Panc1 (cell line): ENCODE measurements around the gene PRSS16. TPM values are rescaled to one million over a fixed set of nuclear protein-coding genes. Genes with fewer than 3 reads are reported as not detected.
"Not testable (repeated sequence)": the region's sequence is repeated elsewhere in the genome, so short reads cannot be mapped to it uniquely, and the experiment has no call there.

Experiments
- ATAC-seq: fragments of 200-7000 bp; cut with Tn5 transposase; 2 replicates; pipeline ENCODE4 v1.9.1; 2020; ENCODE audit warnings: mild to moderate bottlenecking, moderate library complexity
- BruUV-seq: library from RNA; stranded (reverse); fragments of 400-500 nt; replicated peaks from 2 replicates; lab custom pipeline; 2021; lab: Mats Ljungman, UMichigan
- CTCF ChIA-PET: fragments of 300-600 bp; sonication (Branson Sonifier 250); formaldehyde crosslinking; loops from one replicate; lab custom pipeline; 2022; ENCODE audit warnings: antibody characterized with exemption; lab: Charles Lee
- POLR2A ChIA-PET: fragments of 300-600 bp; sonication (Branson Sonifier 250); formaldehyde crosslinking; loops from one replicate; lab custom pipeline; 2022; ENCODE audit warnings: antibody characterized with exemption; lab: Charles Lee
- DNase-seq: peaks from one replicate; pipeline ENCODE4 v3.0.0-alpha.2; 2010; ENCODE audit warnings: low read depth, low spot score
- H3K27ac ChIP-seq: 2 replicates; pipeline ENCODE4 v1.5.1; 2011; ENCODE audit warnings: mild to moderate bottlenecking, low read length, inconsistent platforms
- H3K27me3 ChIP-seq: fragments of 200-500 bp; sonication (Bioruptor generic); 2 replicates; pipeline ENCODE4 v1.6.0; 2014; ENCODE audit warnings: low read length, inconsistent platforms; ENCODE audit not compliant: control insufficient read depth, insufficient read depth
- H3K36me3 ChIP-seq: fragments of 200-500 bp; sonication (Bioruptor generic); 2 replicates; pipeline ENCODE4 v1.5.1; 2014; ENCODE audit warnings: inconsistent platforms, mild to moderate bottlenecking, low read length, moderate library complexity; ENCODE audit not compliant: control insufficient read depth, insufficient read depth
- H3K4me1 ChIP-seq: 2 replicates; pipeline ENCODE4 v1.5.1; 2011; ENCODE audit warnings: inconsistent platforms, mild to moderate bottlenecking, low read length, moderate library complexity; ENCODE audit not compliant: control insufficient read depth, insufficient read depth
- H3K4me3 ChIP-seq, 2 experiments: 2 replicates each; pipeline ENCODE4 v1.5.1; 2011 to 2012; ENCODE audit warnings: low read depth in 2 of 2, low read length in 2 of 2, mild to moderate bottlenecking in 2 of 2, inconsistent platforms in 1 of 2, moderate library complexity in 1 of 2
- H3K9me3 ChIP-seq: fragments of 200-500 bp; sonication (Bioruptor generic); 2 replicates; pipeline ENCODE4 v1.5.1; 2014; ENCODE audit warnings: low read depth, mild to moderate bottlenecking, inconsistent platforms, low read length, moderate library complexity; ENCODE audit not compliant: control insufficient read depth, insufficient read depth
- in situ Hi-C: cut with HindIII; loops from 2 replicates; pipeline ENCODE4 v1.10.0; 2016; ENCODE audit warnings: low sequenced_read_pairs, low pct_unique_long_range_greater_than_20kb
- intact Hi-C: fragments of 100-400 bp; cut with micrococcal nuclease; formaldehyde crosslinking; loops from one replicate; pipeline ENCODE4 v1.10.0; 2022; ENCODE audit not compliant: unreplicated experiment
- total RNA-seq: library from RNA; stranded (reverse); gene quantifications from one replicate; pipeline ENCODE4 v1.2.1, GENCODE V29; 2021; ENCODE audit not compliant: unreplicated experiment
- TF ChIP-seq, protein P1 (sequence below), 2 experiments: IDR thresholded peaks; 2 replicates each; pipeline ENCODE4 v1.6.1; 2011 to 2012; ENCODE audit warnings: low read depth in 2 of 2, control low read depth in 1 of 2, low read length in 1 of 2, mild to moderate bottlenecking in 1 of 2, moderate library complexity in 1 of 2; ENCODE audit not compliant: insufficient read depth in 1 of 2
- TF ChIP-seq, protein P2 (sequence below): fragments of 450-650 bp; IDR thresholded peaks from 2 replicates; pipeline ENCODE4 v1.5.1; 2017; ENCODE audit warnings: mild to moderate bottlenecking

The PRSS16 gene
- total RNA-seq, 1 experiment from 2014 or later: 4.7 TPM

DNA sequence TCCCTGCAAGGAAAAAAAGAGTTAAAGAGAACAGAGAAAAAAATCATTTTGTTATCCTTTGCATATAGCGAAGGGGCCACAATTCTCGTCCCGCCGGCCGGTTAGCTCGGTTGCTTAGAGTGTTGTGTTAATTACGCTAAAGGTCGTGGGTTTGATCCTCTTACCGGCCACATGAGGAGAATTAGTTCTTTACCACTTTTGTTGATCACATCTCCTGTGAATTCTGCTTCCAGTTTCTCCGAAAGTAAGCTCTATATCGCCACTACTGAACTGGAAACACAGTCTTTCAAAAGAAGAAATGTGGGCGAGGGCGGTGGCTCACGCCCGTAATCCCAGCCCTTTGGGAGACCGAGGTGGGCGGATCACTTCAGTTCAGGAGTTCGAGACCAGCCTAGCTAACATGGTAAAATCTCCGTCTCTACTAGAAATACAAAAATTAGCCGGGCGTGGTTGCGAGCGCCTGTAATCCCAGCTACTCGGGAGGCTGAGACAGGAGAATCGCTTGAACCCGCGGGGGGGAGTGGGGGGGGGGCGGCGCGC lies 13.4 kb downstream of the PRSS16 start:
- Histone ChIP-seq H3K36me3 (no peaks in the 10 kb centered on the region), H3K9me3 (no peaks in the 10 kb centered on the region), H3K4me1 (no peaks in the 10 kb centered on the region), H3K27ac (no peak overlapping the region), H3K4me3 (no peak overlapping the region), H3K27me3 (no peaks in the 10 kb centered on the region; the same call in 1 of the 2 replicates)
- CTCF ChIA-PET: no interaction called here
- intact Hi-C loops (no loop called here), in situ Hi-C loops (no loop called here)
- POLR2A ChIA-PET: interaction anchor here (0.6 kb wide), 1 partner anchor 1104 kb away, joined by 3 read pairs; no protein-coding TSS in a partner anchor
- no TSS peak for BruUV-seq
- TF ChIP-seq, protein P1, sequence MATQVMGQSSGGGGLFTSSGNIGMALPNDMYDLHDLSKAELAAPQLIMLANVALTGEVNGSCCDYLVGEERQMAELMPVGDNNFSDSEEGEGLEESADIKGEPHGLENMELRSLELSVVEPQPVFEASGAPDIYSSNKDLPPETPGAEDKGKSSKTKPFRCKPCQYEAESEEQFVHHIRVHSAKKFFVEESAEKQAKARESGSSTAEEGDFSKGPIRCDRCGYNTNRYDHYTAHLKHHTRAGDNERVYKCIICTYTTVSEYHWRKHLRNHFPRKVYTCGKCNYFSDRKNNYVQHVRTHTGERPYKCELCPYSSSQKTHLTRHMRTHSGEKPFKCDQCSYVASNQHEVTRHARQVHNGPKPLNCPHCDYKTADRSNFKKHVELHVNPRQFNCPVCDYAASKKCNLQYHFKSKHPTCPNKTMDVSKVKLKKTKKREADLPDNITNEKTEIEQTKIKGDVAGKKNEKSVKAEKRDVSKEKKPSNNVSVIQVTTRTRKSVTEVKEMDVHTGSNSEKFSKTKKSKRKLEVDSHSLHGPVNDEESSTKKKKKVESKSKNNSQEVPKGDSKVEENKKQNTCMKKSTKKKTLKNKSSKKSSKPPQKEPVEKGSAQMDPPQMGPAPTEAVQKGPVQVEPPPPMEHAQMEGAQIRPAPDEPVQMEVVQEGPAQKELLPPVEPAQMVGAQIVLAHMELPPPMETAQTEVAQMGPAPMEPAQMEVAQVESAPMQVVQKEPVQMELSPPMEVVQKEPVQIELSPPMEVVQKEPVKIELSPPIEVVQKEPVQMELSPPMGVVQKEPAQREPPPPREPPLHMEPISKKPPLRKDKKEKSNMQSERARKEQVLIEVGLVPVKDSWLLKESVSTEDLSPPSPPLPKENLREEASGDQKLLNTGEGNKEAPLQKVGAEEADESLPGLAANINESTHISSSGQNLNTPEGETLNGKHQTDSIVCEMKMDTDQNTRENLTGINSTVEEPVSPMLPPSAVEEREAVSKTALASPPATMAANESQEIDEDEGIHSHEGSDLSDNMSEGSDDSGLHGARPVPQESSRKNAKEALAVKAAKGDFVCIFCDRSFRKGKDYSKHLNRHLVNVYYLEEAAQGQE (IDR thresholded peaks at IDR 0.05; ENCODE audit: insufficient read depth in 1 of 2, low read depth in 2 of 2, low read length in 1 of 2): no peak
- TF ChIP-seq, protein P2, sequence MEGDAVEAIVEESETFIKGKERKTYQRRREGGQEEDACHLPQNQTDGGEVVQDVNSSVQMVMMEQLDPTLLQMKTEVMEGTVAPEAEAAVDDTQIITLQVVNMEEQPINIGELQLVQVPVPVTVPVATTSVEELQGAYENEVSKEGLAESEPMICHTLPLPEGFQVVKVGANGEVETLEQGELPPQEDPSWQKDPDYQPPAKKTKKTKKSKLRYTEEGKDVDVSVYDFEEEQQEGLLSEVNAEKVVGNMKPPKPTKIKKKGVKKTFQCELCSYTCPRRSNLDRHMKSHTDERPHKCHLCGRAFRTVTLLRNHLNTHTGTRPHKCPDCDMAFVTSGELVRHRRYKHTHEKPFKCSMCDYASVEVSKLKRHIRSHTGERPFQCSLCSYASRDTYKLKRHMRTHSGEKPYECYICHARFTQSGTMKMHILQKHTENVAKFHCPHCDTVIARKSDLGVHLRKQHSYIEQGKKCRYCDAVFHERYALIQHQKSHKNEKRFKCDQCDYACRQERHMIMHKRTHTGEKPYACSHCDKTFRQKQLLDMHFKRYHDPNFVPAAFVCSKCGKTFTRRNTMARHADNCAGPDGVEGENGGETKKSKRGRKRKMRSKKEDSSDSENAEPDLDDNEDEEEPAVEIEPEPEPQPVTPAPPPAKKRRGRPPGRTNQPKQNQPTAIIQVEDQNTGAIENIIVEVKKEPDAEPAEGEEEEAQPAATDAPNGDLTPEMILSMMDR: no peak
- ATAC-seq (no peak), DNase-seq (no peak)

DNA sequence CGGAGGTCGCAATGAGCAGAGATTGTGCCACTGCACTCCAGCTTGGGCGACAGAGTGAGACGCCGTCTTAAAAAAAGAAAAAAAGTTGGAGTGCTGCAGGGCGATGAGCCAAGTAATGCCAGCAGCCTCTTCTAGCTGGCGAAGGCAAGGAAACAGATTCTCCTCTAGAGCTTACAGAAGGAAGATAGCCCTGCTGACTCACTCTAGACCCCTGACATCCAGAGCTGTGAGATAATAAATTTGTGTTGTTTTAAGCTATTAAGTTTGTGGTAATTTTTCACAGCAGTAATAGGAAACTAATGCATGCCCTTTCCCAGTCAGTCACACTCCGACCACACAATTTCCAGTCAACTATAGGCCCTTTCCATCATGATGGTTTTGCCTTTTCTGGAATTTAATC lies 16.4 kb downstream of the PRSS16 start:
- POLR2A ChIA-PET: no interaction called here
- no peaks in the 10 kb centered on the region for H3K9me3 ChIP-seq
- H3K4me1 ChIP-seq: no peaks in the 10 kb centered on the region
- no peak overlapping the region for H3K4me3 ChIP-seq
- no TSS peak for BruUV-seq
- DNase-seq (no peak), ATAC-seq (no peak)
- in situ Hi-C loops (no loop called here), intact Hi-C loops (no loop called here)
- CTCF ChIA-PET: interaction anchor here (1.3 kb wide), 1 partner anchor 12 kb away, joined by 3 read pairs; no protein-coding TSS in a partner anchor
- TF ChIP-seq, protein P2: no peak
- no peaks in the 10 kb centered on the region; the same call in 1 of the 2 replicates for H3K27me3 ChIP-seq
- no peaks in the 10 kb centered on the region for H3K36me3 ChIP-seq
- no peak overlapping the region for H3K27ac ChIP-seq

DNA sequence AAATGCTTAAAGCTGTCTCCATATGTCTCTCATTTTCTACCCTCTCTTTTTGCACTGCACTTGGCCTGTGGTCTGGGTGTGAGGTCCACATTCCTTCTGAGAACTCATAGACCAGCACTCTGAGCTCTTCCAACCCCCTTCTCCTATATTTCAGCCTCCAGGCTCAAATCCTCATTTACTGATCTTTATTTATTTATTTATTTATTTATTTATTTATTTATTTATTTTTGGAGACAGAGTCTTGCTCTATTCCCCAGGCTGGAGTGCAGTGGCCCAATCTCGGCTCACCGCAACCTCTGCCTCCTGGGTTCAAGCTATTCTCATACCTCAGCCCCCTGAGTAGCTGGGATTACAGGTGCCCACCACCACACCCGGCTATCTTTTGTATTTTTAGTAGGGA lies 19.5 kb downstream of the PRSS16 start:
- CTCF ChIA-PET, POLR2A ChIA-PET, in situ Hi-C loops: not testable (repeated sequence)

More for the DNA sequence above, 19.5 kb downstream of the PRSS16 start:
- DNase-seq, H3K9me3 ChIP-seq, H3K4me3 ChIP-seq, H3K27ac ChIP-seq, H3K27me3 ChIP-seq, H3K4me1 ChIP-seq, ATAC-seq, H3K36me3 ChIP-seq, intact Hi-C loops, BruUV-seq: not testable (repeated sequence)
